ENCODE measurements around the gene PDE4B.

Gene PDE4B

DNA sequence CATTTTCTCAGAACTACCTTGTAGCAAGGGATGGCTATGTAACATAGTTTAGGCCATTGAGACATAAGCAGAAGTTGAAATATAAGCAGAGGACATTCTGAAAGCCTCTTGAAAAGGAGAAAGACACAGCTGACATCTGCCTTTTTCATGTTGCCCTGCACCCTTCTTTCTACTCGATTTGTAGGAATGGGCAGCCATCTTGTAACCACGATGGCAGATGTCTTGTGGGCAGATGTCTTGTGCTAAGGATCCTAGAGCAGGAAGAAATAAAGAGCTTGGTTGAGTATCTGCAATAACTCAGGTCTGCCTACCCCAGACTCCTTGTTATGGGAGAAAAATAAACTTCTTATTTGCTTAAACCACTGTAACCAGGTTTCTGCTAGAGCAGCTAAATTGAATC lies 351.0 kb downstream of the PDE4B start:
- no peak for DNase-seq

DNA sequence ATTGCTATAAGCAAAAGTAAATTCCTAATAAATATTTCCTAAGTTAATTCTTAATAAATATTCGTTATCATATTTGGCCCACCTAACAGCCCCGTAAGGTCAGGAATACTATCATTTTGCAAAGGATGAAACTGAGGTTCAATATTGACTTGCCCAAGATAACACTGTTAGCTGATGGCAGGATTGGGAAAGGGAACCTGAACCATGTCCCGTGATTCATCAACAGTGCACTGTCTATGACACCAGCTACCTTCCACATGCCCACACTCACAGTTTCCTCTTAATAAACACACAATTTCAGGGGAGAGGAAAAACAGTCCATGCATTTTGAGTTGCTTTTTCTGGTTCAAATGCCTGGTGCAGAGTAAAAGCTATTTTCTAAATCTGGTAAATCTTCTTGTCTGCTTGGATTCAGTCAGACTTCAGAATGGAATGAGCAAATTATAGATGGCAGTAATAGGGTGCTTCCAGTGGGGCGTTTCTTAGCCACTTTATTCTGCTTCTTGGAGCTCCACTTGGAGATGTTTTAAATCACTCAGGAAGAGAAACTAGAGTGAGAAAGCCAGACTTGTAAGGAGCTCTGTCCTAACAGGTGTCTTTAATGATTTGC lies 354.6 kb downstream of the PDE4B start:
- no peak for DNase-seq

DNA sequence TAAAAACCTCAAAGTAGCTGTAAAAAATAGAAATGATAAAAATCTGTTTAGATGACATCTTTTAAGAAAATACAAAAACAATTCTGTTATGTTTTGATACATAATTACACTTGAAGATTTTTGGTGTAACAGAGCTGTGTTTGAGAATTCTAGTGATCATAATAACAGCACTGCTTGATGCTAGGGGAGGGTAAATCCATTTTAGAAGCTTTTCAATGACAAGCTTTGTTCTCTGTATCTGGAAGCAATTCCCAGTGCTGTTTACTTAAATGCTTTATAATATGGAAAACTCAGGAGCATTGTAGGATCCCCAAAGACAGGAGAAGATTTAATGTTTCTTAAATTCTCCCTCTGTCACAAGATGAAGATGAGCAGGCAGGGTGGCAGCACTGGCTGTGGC lies 359.3 kb downstream of the PDE4B start:
- DNase-seq, result no peak

DNA sequence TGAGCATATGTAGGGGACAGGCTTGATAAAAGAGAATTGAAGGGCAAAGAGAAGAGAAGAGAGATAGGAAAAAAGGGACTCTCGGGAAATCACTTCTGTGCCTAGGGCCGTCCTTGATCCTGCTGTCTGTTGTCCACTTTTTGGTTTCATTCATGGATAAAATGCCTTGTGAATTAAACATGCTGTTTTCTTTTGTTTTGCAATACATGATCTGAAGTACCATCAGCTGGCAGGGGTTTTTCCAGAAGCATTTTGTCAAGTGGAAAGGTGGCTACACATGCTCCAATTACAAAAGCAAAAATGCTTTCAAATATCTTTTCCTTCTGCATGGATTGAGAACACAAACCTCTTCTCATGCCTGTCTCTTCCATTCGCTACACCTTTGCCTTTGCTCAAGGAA lies 361.7 kb downstream of the PDE4B start:
- DNase-seq, result no peak

DNA sequence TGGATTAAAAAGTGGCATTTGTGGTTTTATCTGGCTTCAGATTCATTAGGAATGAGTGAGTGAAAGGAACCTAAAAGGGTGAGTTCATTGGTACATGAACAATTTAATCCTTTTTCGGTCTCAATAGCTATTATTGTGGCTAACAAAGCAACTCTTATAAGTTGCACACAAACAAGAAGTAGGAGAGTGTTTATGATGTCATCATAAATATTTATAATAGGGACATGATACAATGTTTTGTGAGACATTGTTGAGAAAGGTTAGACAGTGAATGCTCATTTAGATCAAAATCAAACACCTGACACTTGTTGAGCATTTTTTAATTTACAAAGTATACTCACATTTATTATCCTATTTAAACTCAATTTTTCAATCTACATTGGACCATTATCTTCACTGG lies 363.4 kb downstream of the PDE4B start:
- no peak for DNase-seq

DNA sequence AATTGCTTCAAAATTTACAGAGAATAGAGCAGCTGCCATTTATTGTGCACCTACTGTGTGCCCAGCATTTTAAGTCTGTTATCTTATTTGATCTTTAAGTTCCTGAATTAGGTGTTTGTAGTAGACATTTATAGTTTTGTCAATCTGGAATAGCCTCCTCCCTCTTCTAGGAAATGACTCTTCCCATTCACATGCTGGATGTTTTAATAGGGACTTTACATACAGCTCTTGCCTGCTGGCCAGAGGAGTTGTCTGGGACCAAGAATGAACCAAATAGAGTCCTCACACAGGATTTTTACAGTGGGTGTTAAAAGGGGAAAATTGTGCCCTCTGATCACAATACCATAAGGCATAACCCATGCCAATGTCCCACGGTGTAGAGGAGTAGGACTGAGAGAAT lies 367.1 kb downstream of the PDE4B start:
- no peak for DNase-seq

DNA sequence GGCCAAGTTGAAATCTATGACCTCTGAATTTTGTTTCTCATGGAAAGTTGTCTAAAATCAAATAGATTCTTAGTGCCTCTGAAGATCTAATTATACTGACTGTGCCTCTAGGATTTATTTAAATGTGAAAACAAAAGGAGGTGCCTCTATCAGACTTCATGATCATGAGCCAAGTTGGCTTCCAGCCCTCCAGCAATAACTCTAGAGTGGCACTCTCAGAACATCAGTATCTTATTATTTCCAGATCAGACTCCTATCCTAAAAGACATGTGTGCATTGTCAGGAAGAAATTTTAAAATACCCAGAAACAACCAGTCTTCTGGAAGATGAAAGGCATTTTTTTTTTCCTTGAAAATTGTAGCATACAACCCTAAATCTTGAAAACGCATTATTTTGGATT lies 368.0 kb downstream of the PDE4B start:
- DNase-seq, result no peak

DNA sequence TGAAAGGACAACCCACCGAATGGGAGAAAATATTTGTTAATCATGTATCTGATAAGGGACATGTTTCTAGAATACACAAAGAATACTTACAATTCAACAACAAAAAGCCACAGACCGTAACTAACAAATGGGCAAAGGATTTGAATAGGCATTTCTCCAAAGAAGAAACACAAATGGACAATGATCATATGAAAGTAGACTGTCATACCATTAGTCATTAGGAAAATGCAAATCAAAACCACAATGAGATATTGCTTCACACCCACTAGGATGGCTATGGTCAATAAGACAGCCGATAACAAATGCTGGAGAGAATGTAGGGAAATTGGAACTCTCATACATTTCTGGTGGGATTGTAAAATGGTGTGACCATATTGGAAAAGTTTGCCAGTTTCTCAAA lies 374.1 kb downstream of the PDE4B start:
- DNase-seq, result no peak

DNA sequence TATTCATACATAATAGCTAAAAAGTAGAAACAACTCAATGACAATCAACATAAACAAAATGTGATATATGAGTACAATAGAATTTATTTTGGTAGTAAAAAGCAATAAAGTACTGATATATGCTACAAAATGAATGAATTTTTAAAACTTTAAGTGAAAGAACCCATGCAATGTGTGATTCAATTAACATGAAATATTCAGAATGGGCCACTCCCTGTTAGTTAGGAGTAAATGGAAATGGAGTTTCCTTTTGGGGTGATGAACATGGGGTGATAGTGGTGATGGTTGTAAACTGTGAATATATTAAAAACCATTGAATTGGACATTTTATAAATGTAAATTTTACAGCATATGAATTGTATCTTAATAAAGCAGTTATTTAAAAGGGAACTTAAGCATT lies 374.6 kb downstream of the PDE4B start:
- DNase-seq, result no peak

DNA sequence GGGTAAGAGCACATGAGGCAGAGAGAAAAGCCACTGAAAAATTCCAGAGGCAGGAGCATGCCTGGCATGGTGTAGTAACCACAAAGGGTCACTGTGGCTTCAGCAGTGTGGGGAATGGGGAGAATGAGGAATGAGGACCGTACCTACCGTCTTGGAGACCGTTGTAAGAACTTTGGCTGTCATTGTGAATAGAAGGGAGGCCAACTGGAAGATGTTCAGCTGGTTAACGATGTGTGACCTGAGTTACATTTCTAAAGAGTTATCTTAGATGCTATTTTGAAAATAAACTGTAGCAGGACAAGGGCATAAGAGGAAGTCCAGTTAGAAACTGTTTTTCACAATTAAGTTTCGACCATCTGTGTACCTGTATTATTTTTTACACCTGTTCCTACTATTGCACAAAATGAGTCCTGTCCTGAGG lies 375.8 kb downstream of the PDE4B start:
- no peak for DNase-seq

DNA sequence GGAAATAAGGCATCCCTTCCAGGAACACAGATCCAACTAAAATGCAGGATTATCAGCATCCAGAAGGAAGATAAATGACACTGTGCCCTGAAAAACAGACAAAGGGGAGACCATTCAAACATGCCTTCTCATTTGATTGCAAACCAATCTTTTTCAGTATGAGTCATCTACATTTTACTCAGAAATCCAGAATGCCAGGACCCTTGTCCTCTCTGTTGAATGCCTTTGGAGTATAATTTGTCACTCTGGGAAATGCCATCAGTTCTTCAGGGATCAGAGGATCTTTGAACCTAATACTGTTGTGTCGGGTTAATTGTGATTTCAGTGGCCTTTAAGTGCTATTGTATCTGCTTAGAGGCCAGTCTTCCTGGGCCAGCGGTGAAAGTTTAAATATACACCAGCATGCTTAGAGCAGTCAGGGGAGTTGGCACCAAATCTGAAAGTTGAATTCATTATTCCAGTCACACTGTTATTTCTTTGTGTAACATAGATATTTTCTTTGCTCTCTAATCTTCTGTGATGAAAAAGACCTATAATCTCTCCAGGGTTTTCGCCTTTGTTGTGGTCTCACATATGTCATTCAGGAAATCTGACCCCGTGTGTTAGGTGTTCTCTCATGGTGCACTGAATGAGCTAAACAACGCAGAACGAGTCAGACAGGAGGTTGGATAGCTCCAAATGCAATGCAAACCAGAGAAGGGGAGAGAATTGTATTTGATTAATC lies 376.4 kb downstream of the PDE4B start:
- DNase-seq, result no peak

DNA sequence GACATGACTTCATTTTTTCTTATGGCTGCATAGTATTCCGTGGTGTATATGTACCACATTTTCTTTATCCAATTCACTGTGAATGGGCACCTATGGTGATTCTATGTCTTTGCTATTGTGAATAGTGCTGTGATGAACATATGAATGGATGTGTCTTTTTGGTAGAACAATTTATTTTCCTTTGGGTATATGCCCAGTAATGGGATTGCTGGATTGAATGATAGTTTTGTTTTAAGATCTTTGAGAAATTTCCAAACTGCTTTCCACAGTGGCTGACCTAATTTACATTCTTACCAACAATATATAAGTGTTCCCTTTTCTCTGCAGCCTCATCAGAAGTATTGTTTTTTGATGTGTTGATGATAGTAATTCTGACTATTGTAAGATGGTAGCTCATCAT lies 379.6 kb downstream of the PDE4B start:
- no peak for DNase-seq

DNA sequence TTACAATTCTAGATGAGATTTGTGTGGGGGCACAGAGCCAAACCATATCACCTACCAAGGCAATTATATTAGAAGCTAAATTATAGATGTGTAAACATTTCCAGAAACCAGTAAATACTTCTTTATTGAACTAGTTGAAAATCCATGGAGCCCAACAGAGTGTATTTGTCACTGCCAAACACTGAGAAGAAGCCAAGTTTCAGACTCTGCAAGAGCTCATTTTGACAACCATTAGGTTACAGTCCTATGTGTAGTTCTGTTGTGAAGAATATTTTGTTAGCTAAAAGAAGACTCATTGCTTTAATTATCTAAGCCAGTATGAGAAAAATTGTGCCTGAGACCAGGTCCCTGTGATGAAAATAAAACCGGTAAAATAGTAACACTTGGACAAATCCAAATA lies 382.4 kb downstream of the PDE4B start:
- no peak for DNase-seq

DNA sequence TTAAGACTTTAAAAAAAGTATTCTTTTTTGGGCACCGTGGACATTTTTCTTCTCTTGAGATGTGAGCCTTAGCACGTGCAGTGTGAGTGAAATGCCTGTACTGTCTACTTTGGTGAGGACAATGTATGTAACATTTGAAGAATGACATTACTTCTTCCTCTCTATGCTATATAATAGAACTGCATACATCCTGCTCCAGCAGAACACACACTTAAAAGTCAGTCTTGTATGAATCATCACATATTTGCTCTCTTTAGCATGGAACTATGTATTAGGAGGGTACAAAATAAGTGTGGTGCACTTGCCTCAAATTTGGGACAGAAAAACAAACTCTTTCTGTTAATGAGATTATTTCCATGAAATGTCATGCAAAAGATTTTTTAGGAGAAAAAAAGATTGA lies 382.9 kb downstream of the PDE4B start:
- DNase-seq, result no peak

DNA sequence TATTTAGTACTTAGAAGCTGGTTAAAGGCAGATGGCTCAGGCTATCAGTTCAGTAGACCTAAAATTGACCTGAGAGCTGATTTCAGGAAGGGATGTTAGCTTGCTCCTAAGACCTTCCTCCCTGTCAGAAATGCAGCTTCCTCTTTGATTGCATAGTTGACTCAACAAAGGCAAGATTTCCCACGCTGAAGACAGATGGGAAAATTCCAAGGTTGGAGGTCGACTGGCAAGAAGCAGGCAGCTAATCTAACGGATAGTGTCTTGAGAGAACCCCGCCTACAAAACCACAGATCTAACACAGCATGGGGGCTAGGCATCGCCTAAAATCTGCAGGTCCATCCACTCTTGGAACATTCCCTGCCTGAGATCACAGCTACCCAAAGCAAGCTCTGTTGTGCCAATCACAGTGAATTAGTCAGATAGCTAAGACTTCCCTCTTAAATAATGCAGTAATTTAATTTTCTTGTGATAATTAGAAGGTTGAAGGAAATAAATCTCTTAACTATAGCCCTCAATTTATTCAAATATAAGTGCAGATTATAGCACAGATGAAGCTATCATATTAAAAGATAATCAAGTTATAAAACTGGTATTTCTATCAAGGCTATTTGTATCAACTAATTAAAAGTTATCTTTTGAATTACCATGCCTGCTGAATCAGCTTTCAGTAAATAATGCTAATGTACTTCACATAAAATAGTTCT lies 383.5 kb downstream of the PDE4B start:
- DNase-seq, result no peak

DNA sequence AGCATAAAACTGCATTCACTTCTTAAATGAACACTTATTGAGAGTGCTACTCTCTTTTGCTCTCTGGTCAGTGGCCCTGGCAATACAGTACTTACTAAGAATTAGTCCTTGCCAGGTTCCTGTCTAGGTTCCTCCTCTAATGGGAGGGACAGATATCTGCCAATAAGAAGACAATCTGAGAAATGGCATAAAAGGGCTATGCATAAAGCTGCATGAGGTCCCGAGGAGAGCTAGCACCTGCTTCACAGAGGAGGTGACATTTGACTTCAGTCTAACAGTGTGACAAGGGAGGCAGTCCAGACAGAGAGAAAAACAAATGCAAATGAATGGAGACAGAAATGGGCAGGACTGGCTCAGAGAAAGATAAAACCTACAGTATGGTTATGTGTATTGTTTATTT lies 384.1 kb downstream of the PDE4B start:
- DNase-seq, result no peak

DNA sequence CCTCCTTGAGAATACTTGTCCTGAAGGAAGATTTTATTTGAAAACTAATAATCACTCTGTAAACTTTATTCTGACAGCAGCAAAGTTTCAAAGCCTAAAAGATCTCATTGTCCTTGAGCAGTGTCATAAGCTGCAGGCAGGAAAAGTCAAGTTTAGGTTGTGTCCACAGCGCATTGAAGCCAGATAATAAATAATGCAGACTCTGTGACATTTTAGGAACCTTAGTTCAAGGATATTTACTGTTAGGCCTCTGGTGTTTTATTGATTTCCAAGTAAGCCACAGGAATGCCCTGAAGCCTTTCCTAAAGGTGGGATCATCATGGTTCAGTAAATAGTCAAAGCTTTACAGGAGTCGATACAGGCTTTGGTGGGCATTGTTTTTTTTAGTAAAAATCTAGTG lies 384.8 kb downstream of the PDE4B start:
- no peak for DNase-seq

DNA sequence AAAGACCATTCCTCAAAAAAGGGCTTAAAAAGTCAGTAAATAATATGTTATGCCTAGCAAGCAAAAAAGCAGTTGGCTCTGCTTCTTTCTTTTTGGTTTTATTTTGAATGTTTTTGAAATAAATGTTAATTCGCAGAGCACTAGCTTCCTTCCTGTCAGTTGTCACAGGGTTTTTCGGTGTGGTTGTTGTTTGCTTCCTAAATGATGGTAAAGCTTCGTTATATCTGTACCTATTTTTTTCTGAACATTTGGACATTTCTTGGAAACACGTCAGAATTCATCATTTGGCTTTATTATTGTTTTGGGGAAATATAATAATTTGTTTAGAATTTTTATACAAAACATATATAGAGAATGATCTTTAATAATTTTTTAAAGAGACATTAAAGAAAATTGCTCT lies 389.3 kb downstream of the PDE4B start:
- DNase-seq, result no peak

DNA sequence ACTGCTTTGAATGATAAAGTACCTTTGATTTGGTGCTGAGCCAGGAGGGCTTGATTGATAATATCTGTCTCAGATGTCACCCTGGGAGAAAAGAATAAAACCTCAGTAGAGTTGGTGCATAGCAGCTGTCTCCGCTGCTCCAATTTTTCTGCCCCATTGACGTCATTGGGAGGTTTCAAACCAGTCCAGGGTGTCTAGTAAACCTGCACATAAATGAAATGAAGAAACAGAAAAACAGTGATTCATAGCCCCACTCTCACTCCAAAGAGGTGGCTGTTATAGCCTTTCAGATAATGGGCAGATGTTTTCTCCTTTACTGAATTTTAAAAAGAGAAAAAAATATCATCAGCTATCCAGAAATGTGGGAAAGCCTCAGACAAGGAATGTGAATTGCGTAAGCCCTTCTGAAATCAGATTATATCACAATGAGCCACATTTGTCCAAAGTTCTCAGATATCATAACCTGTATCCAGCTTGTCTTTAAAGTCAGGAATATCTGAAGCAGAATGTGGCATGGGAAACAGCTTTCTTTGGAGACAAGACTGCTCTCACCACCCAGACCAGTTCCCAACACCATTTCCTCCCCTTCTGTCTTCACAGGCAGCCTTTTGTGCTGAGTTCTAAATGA lies 390.0 kb downstream of the PDE4B start:
- no peak for DNase-seq

DNA sequence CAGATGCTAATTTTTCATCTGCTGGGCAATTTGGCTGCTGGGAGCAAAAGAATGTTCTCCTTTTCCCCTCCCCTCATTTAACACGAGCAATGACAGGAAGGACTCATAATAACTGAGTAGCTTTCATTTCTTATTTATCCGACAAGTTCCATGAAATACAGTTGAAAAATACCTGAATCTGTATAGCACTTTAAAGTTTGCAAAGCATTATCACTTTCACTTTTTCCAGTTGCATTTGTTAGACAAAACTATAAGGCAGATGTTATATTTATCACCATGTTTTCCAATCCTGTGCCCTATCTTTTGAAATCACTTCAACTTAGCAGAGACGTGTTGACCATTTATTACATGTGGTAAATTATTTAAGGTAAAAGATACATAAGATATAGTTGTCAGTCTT lies 390.7 kb downstream of the PDE4B start:
- DNase-seq, result no peak

DNA sequence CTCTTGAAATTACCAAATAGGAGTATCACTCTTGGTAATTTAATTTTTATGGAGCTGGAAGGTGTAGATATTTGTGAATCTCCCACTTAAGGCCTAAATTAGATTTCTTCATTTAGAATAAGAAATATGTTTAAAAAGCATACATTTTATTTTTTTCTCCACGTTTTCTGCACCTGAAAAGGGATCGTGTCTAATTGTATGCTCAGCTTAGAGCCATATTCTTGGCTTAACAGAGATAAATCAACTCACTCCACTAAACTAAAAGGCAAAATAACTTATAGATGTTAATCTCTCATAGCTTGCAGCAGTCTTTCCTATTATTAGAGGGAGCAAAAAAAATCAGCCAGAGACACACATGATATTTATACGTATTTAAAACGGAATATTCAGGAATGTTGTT lies 404.4 kb downstream of the PDE4B start:
- no peak for DNase-seq

DNA sequence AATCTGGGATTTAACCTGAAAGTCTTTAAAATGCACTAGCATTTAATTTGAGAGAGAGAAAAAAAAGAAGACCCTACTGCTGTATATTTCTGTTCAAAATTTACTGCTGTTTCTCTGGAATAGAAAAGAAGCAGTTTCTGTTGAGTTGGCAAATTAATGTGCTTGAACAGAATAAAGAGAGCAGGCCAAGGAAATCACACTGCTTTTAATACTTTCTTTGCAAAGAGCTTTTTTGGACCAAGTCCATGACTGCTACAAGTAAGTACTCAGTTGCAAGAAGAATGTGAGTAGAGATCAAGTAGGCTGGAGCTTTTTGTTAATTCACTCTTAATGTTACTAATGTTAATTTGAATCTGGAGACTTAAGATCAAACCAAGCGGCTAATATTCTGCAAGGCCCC lies 405.1 kb downstream of the PDE4B start:
- DNase-seq, result no peak

DNA sequence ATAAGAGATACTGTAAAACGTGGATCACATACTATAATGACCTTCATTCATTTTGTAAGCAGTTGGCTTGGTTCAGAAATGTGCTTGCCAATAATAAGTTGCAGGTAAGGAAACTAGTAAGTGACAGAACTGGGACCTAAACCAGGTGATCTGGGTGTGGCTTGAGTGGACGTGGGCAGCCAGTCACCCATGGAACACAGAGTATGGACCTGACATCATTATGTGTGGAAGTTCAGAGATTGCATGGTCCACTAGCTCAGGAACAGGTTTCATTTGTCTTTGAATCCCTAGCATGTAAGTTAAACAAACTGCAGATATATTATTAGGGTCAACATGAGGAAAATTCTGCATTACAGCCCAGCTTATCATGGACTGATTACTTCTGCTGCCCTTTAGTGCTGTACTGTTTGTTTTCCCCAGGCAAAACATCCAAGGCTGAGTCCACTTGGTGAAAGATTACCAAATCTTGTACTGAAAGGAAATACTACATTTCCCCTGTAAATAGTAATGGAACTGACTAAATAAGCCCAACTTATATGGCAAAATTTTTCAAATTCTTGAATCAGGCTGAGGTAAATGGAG lies 414.0 kb downstream of the PDE4B start:
- DNase-seq, result no peak

DNA sequence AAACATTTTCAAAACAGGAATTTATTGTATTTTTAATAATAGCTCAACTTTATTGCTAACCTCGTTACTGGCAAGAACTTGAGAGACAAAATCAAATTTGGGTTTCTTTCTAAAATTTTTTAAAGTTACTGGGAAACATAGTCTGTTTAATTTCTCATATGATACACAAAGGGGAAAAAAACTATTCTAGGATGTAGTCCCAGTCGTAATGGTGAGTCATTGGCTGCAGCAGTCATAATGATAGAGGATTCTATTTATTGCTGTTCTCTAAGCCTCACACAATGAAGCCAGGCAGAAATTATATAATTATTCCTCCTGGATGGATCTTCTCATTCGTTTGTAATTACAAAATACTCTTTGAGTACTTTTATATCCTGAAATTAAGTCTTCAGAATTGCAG lies 414.8 kb downstream of the PDE4B start:
- no peak for DNase-seq

Data from stimulated activated CD4-positive, alpha-beta T cell treated with anti-CD3 and anti-CD28 coated beads, Interleukin-4, amount 100 ng/mL, for 1 hour (primary cell).